Colonic mucosa (tissue), 4 donors: ENCODE data around the gene GP9. TPM values are rescaled to one million over a fixed set of nuclear protein-coding genes. Genes with fewer than 3 reads are reported as not detected.

Experiments
- DNase-seq: peaks from one replicate; pipeline ENCODE4 v3.0.0-alpha.2; 2020
- H3K27ac ChIP-seq: fragments of 200-600 bp; one replicate; pipeline ENCODE4 v1.8.0; 2021
- H3K27me3 ChIP-seq: fragments of 200-600 bp; one replicate; pipeline ENCODE4 v1.8.0; 2021
- H3K36me3 ChIP-seq: fragments of 200-600 bp; one replicate; pipeline ENCODE4 v1.8.0; 2021
- H3K4me1 ChIP-seq: fragments of 200-600 bp; one replicate; pipeline ENCODE4 v1.8.0; 2021; ENCODE audit warnings: mild to moderate bottlenecking
- H3K4me3 ChIP-seq: fragments of 200-600 bp; one replicate; pipeline ENCODE4 v1.8.0; 2021
- H3K9ac ChIP-seq, 2 donors: one replicate each; pipeline ENCODE4 v1.7.0; 2013; ENCODE audit warnings: control low read depth in 2 of 2, low read depth in 2 of 2, low read length in 2 of 2
- H3K9me3 ChIP-seq: fragments of 200-600 bp; one replicate; pipeline ENCODE4 v1.8.0; 2021
- CTCF ChIP-seq: fragments of 200-600 bp; IDR thresholded peaks from one replicate; pipeline ENCODE4 v1.8.0; 2022; ENCODE audit warnings: antibody characterized with exemption, mild to moderate bottlenecking
- intact Hi-C: fragments of 100-400 bp; cut with DNase I; formaldehyde crosslinking; loops from one replicate; pipeline ENCODE4 v1.14.1; 2022
- total RNA-seq, 2 donors: library from RNA; stranded (reverse); fragmentation: NEBNext Ultra II Directional in 1 of 2; extraction: Animal tissue kit (Norgen Biotek cat#: 25700) in 1 of 2; gene quantifications; one replicate each; pipeline ENCODE4 v1.2.1, GENCODE V29; 2021
- donor health status: healthy.
- donor health status: DM: no; HTN: no; CAD: no.
- donor health status: DM: no; HTN: no; CAD: no.

The GP9 gene
- total RNA-seq, 2 donors from 2014 or later, result 0.37 TPM; not detected in 1

GRCh38 chr3:129028866-129029265 lies 31.7 kb upstream of the GP9 start:
- no peaks in the 10 kb centered on the region for H3K4me1 ChIP-seq
- no peaks in the 10 kb centered on the region for H3K27me3 ChIP-seq
- H3K4me3 ChIP-seq, result no peak overlapping the region
- no peak overlapping the region for H3K27ac ChIP-seq
- no peaks in the 10 kb centered on the region for H3K9me3 ChIP-seq
- no peaks in the 10 kb centered on the region for H3K36me3 ChIP-seq
- intact Hi-C loops, result loop anchor here (10.0 kb wide), 1 partner anchor 56 kb away; no protein-coding TSS in a partner anchor
- no peak for DNase-seq
- no peak overlapping the region for H3K9ac ChIP-seq
- TF ChIP-seq CTCF, result no peak

- Histone ChIP-seq H3K36me3 (no peaks in the 10 kb centered on the region), H3K4me1 (no peaks in the 10 kb centered on the region), H3K27me3 (no peaks in the 10 kb centered on the region), H3K4me3 (no peak overlapping the region), H3K9ac (no peak overlapping the region), H3K27ac (no peak overlapping the region), H3K9me3 (no peaks in the 10 kb centered on the region)
- TF ChIP-seq CTCF, result no peak
- intact Hi-C loops, result no loop called here
- no peak for DNase-seq
Measured at GRCh38 chr3:129030611-129031010, 30.0 kb upstream of the GP9 start.

- intact Hi-C loops, result no loop called here
- no peaks in the 10 kb centered on the region for H3K36me3 ChIP-seq
- no peaks in the 10 kb centered on the region for H3K4me1 ChIP-seq
- H3K27me3 ChIP-seq, result no peaks in the 10 kb centered on the region
- H3K27ac ChIP-seq, result no peak overlapping the region
- H3K9ac ChIP-seq, result no peak overlapping the region
- no peak for DNase-seq
- no peak for TF ChIP-seq CTCF
- H3K4me3 ChIP-seq, result no peak overlapping the region
- H3K9me3 ChIP-seq, result no peaks in the 10 kb centered on the region
Measured at GRCh38 chr3:129031476-129032215, 28.9 kb upstream of the GP9 start.

GRCh38 chr3:129032716-129033115 lies 27.9 kb upstream of the GP9 start:
- intact Hi-C loops, result no loop called here
- Histone ChIP-seq H3K4me1 (no peaks in the 10 kb centered on the region), H3K9me3 (no peaks in the 10 kb centered on the region), H3K9ac (no peak overlapping the region), H3K4me3 (no peak overlapping the region), H3K36me3 (no peaks in the 10 kb centered on the region), H3K27ac (no peak overlapping the region), H3K27me3 (no peaks in the 10 kb centered on the region)
- DNase-seq, result no peak
- TF ChIP-seq CTCF, result no peak

- H3K36me3 ChIP-seq, result no peaks in the 10 kb centered on the region
- H3K9ac ChIP-seq, result no peak overlapping the region
- no peaks in the 10 kb centered on the region for H3K4me1 ChIP-seq
- H3K27ac ChIP-seq, result no peak overlapping the region
- no peak for TF ChIP-seq CTCF
- H3K9me3 ChIP-seq, result no peaks in the 10 kb centered on the region
- H3K27me3 ChIP-seq, result no peaks in the 10 kb centered on the region
- H3K4me3 ChIP-seq, result no peak overlapping the region
- no peak for DNase-seq
- intact Hi-C loops, result no loop called here
Measured at GRCh38 chr3:129033151-129033550, 27.4 kb upstream of the GP9 start.
